Coronary artery (tissue), 2 donors: ENCODE measurements around the gene LEP.

Experiments
- DNase-seq: peaks from one replicate; pipeline ENCODE4 v3.0.0-alpha.2; 2017; ENCODE audit warnings: low spot score
- H3K27ac ChIP-seq, 2 donors: fragments of 200-600 bp; sonication (generic); one replicate each; pipeline ENCODE4 v1.5.1; 2016 to 2019
- H3K4me3 ChIP-seq: fragments of 200-600 bp; sonication (generic); 2 replicates; pipeline ENCODE4 v1.5.1; 2016; ENCODE audit warnings: mild to moderate bottlenecking, moderate library complexity
- TF ChIP-seq, protein P1 (sequence below): fragments of 200-600 bp; sonication (generic); IDR thresholded peaks from one replicate; pipeline ENCODE4 v1.5.1; 2019; ENCODE audit warnings: antibody characterized with exemption

LEP gene

GRCh38 chr7:128303643-128304042, 62.6 kb downstream of the LEP start:
- Histone ChIP-seq H3K4me3 (no peak overlapping the region), H3K27ac (no peak overlapping the region)
- no peak for DNase-seq
- TF ChIP-seq, protein P1, sequence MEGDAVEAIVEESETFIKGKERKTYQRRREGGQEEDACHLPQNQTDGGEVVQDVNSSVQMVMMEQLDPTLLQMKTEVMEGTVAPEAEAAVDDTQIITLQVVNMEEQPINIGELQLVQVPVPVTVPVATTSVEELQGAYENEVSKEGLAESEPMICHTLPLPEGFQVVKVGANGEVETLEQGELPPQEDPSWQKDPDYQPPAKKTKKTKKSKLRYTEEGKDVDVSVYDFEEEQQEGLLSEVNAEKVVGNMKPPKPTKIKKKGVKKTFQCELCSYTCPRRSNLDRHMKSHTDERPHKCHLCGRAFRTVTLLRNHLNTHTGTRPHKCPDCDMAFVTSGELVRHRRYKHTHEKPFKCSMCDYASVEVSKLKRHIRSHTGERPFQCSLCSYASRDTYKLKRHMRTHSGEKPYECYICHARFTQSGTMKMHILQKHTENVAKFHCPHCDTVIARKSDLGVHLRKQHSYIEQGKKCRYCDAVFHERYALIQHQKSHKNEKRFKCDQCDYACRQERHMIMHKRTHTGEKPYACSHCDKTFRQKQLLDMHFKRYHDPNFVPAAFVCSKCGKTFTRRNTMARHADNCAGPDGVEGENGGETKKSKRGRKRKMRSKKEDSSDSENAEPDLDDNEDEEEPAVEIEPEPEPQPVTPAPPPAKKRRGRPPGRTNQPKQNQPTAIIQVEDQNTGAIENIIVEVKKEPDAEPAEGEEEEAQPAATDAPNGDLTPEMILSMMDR: no peak

GRCh38 chr7:128304212-128304611, 63.1 kb downstream of the LEP start:
- Histone ChIP-seq H3K4me3 (no peak overlapping the region), H3K27ac (no peak overlapping the region)
- TF ChIP-seq, protein P1: no peak
- no peak for DNase-seq

GRCh38 chr7:128307061-128307460, 66.0 kb downstream of the LEP start:
- H3K4me3 ChIP-seq: no peak overlapping the region
- TF ChIP-seq, protein P1: no peak
- no peak overlapping the region for H3K27ac ChIP-seq
- DNase-seq: no peak
